CD8-positive, alpha-beta memory T cell (primary cell): Measurements from ENCODE around the gene VAMP2. TPM values are rescaled to one million over a fixed set of nuclear protein-coding genes. Genes with fewer than 3 reads are reported as not detected.

Experiments used
- CTCF ChIA-PET: fragments of 350-600 bp; sonication (Branson Sonifier 250); formaldehyde crosslinking; loops from one replicate; lab custom pipeline; 2021; ENCODE audit warnings: antibody characterized with exemption; lab: Charles Lee
- POLR2A ChIA-PET: fragments of 350-600 bp; sonication (Branson Sonifier 250); formaldehyde crosslinking; loops from one replicate; lab custom pipeline; 2021; ENCODE audit warnings: antibody characterized with exemption; lab: Charles Lee
- DNase-seq, 5 donors: peaks; one replicate each; pipeline versions ENCODE4 v3.0.0 to v3.0.0-alpha.2; 2020 to 2022; ENCODE audit warnings: mixed read lengths in 1 of 5
- H3K27ac ChIP-seq: one replicate; pipeline ENCODE4 v1.7.0; 2013; ENCODE audit warnings: low read depth, mild to moderate bottlenecking, low read length, moderate library complexity
- H3K27me3 ChIP-seq: 2 replicates; pipeline ENCODE4 v1.7.0; 2013; ENCODE audit warnings: low read length, mild to moderate bottlenecking; ENCODE audit not compliant: insufficient read depth, poor library complexity, severe bottlenecking
- H3K36me3 ChIP-seq: 2 replicates; pipeline ENCODE4 v1.7.0; 2013; ENCODE audit warnings: mild to moderate bottlenecking, low read length, moderate library complexity; ENCODE audit not compliant: insufficient read depth
- H3K4me1 ChIP-seq: 2 replicates; pipeline ENCODE4 v1.7.0; 2013; ENCODE audit warnings: mild to moderate bottlenecking, low read length, moderate library complexity; ENCODE audit not compliant: insufficient read depth
- H3K4me3 ChIP-seq: 2 replicates; pipeline ENCODE4 v1.7.0; 2013; ENCODE audit warnings: mild to moderate bottlenecking, low read length
- H3K9me3 ChIP-seq: 2 replicates; pipeline ENCODE4 v1.7.0; 2013; ENCODE audit warnings: mild to moderate bottlenecking, low read length
- H3K27ac Mint-ChIP-seq, 8 donors: one replicate each; pipeline ENCODE4 v1.8.0; 2020 to 2021; ENCODE audit warnings: mixed read lengths in 8 of 8, mild to moderate bottlenecking in 6 of 8, inconsistent platforms in 3 of 8, moderate library complexity in 3 of 8
- H3K27me3 Mint-ChIP-seq, 2 donors: one replicate each; pipeline ENCODE4 v1.8.0; 2020 to 2021; ENCODE audit warnings: mixed read lengths in 2 of 2, mild to moderate bottlenecking in 1 of 2, moderate library complexity in 1 of 2
- H3K36me3 Mint-ChIP-seq, 3 donors: one replicate each; pipeline ENCODE4 v1.8.0; 2020 to 2021; ENCODE audit warnings: mixed read lengths in 3 of 3, inconsistent platforms in 1 of 3, mild to moderate bottlenecking in 1 of 3
- H3K4me1 Mint-ChIP-seq, 3 donors: one replicate each; pipeline ENCODE4 v1.8.0; 2020 to 2021; ENCODE audit warnings: mixed read lengths in 3 of 3, inconsistent platforms in 1 of 3, mild to moderate bottlenecking in 1 of 3
- H3K4me3 Mint-ChIP-seq, 7 donors: one replicate each; pipeline ENCODE4 v1.8.0; 2020 to 2021; ENCODE audit warnings: mixed read lengths in 7 of 7, mild to moderate bottlenecking in 6 of 7, moderate library complexity in 4 of 7, inconsistent platforms in 2 of 7
- H3K9me3 Mint-ChIP-seq, 5 donors: one replicate each; pipeline ENCODE4 v1.8.0; 2020 to 2022; ENCODE audit warnings: mixed read lengths in 5 of 5, mild to moderate bottlenecking in 3 of 5, moderate library complexity in 2 of 5, inconsistent platforms in 1 of 5
- polyA plus RNA-seq: library from polyadenylated mRNA; unstranded; fragments of 300-500 nt; fragmentation: Illumina TruSeq; gene quantifications from one replicate; pipeline ENCODE4 v1.2.3, GENCODE V29; 2021
- total RNA-seq, 2 experiments: library from RNA; stranded (reverse); gene quantifications; one replicate each; pipeline ENCODE4 v1.2.3, GENCODE V29; 2021

The VAMP2 gene
- total and polyA plus RNA-seq, 3 experiments from 2014 or later = 38.3 to 98.3 (median 41.0) TPM

GRCh38 chr17:8131844-8132441 is 30.8 kb downstream of the VAMP2 start:
- no peaks in the 10 kb centered on the region for H3K9me3 ChIP-seq
- H3K4me1 ChIP-seq = peaks cover 3% of the 10 kb centered on the region
- ChIA-PET CTCF (interaction anchor here (0.6 to 2.5 kb wide), 4 partner anchors 10 to 279 kb away, joined by 3 to 10 read pairs (median 5); partner anchors contain the start of gene ALOXE3), POLR2A (interaction anchor here (0.8 kb wide), 1 partner anchor 287 kb away, joined by 3 read pairs; no protein-coding TSS in a partner anchor)
- no peak overlapping the region for H3K27ac ChIP-seq
- H3K4me3 ChIP-seq = no peak overlapping the region
- Mint-ChIP-seq H3K36me3 (no peaks in the 10 kb centered on the region), H3K27me3 (peaks cover 0 to 8% of the 10 kb centered on the region in 2 donors), H3K4me1 (peaks cover 4 to 5% (median 5%) of the 10 kb centered on the region in 3 donors), H3K9me3 (no peaks in the 10 kb centered on the region), H3K4me3 (peak overlapping the region in 2 of 7 donors; percentile 4 to 61), H3K27ac (no peak overlapping the region)
- no peaks in the 10 kb centered on the region for H3K27me3 ChIP-seq
- no peaks in the 10 kb centered on the region for H3K36me3 ChIP-seq
- no peak for DNase-seq

GRCh38 chr17:8128125-8128784 is 34.5 kb downstream of the VAMP2 start:
- no peak for DNase-seq
- no peak overlapping the region for H3K4me3 ChIP-seq
- ChIA-PET CTCF (interaction anchor here (0.9 to 2.5 kb wide), 4 partner anchors 10 to 35 kb away, joined by 3 to 17 read pairs (median 4); no protein-coding TSS in a partner anchor), POLR2A (interaction anchor here (2.3 kb wide), 1 partner anchor 10 kb away, joined by 8 read pairs; no protein-coding TSS in a partner anchor)
- Mint-ChIP-seq H3K36me3 (peaks cover 0 to 11% (median 0%) of the 10 kb centered on the region in 3 donors), H3K9me3 (peaks cover 0 to 2% (median 0%) of the 10 kb centered on the region in 5 donors), H3K4me3 (peak overlapping the region in 4 of 7 donors; percentile 20 to 69 (median 43)), H3K4me1 (peaks cover 36 to 41% (median 39%) of the 10 kb centered on the region in 3 donors), H3K27me3 (peaks cover 15 to 26% of the 10 kb centered on the region in 2 donors), H3K27ac (peak overlapping the region in 1 of 8 donors; percentile 20)
- H3K27ac ChIP-seq = no peak overlapping the region
- peaks cover 7% of the 10 kb centered on the region for H3K27me3 ChIP-seq
- no peaks in the 10 kb centered on the region for H3K9me3 ChIP-seq
- no peaks in the 10 kb centered on the region for H3K36me3 ChIP-seq
- peaks cover 28% of the 10 kb centered on the region for H3K4me1 ChIP-seq

DNA sequence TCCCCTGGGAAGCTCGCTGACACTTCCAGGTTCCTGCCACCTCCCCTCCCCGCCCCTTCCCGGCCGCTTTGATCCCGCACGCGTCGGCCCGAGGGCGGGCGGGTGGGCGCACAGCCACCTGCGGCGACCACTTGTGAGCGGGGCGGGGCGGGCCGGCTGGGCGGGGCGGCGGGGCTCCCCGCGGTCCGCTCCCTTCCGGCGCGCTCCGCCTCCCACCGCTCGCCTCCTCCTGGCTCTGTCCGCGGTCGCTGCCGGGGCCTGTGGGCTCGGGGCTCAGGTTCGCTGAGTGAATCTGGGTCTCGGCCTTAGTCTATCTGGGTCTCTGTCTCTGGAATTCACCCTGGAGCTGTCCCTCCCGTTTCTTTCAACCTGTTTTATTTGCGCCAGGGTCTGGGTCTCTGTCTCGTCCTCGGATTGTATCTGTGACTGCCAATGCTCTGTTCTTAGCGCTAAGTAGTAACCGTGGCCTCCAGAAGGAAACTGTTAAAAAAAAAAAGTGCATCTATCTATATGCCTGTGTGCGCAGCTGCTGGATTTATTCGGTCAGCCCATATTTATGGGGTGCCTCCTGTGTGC is 36.2 kb downstream of the VAMP2 start:
- Histone ChIP-seq H3K9me3 (no peaks in the 10 kb centered on the region), H3K27ac (no peak overlapping the region), H3K4me1 (peaks cover 40% of the 10 kb centered on the region), H3K4me3 (peak overlapping the region; percentile 91), H3K36me3 (no peaks in the 10 kb centered on the region), H3K27me3 (peaks cover 7% of the 10 kb centered on the region)
- Mint-ChIP-seq H3K9me3 (peaks cover 0 to 2% (median 0%) of the 10 kb centered on the region in 5 donors), H3K4me1 (peaks cover 43 to 54% (median 51%) of the 10 kb centered on the region in 3 donors), H3K27me3 (peaks cover 17 to 31% of the 10 kb centered on the region in 2 donors), H3K36me3 (peaks cover 0 to 11% (median 0%) of the 10 kb centered on the region in 3 donors), H3K27ac (peak overlapping the region; percentile 5 to 85 (median 77)), H3K4me3 (peak overlapping the region; percentile 85 to 94 (median 92))
- POLR2A ChIA-PET = interaction anchor here (1.3 to 2.3 kb wide), 3 partner anchors 11 to 95 kb away, joined by 4 to 8 read pairs (median 4); no protein-coding TSS in a partner anchor
- peak; percentile 30 to 55 (median 46) for DNase-seq
- CTCF ChIA-PET = interaction anchor here (0.7 to 2.5 kb wide), 5 partner anchors 9 to 47 kb away, joined by 3 to 17 read pairs (median 3); partner anchors contain the start of gene ALOXE3

- H3K4me1 Mint-ChIP-seq = peaks cover 44 to 57% (median 53%) of the 10 kb centered on the region in 3 donors
- peak overlapping the region; percentile 24 for H3K27ac ChIP-seq
- peaks cover 0 to 2% (median 0%) of the 10 kb centered on the region in 5 donors for H3K9me3 Mint-ChIP-seq
- peaks cover 43% of the 10 kb centered on the region for H3K4me1 ChIP-seq
- peak overlapping the region; percentile 91 for H3K4me3 ChIP-seq
- POLR2A ChIA-PET = interaction anchor here (1.3 to 2.3 kb wide), 3 partner anchors 12 to 96 kb away, joined by 4 to 8 read pairs (median 4); no protein-coding TSS in a partner anchor
- H3K27ac Mint-ChIP-seq = peak overlapping the region; percentile 16 to 91 (median 72)
- CTCF ChIA-PET = interaction anchor here (1.8 to 2.5 kb wide), 2 partner anchors 12 to 33 kb away, joined by 4 to 17 read pairs; no protein-coding TSS in a partner anchor
- no peaks in the 10 kb centered on the region for H3K9me3 ChIP-seq
- H3K36me3 Mint-ChIP-seq = peaks cover 0 to 11% (median 0%) of the 10 kb centered on the region in 3 donors
- peak in 2 of 5 donors; percentile 22 to 33 for DNase-seq
- H3K27me3 Mint-ChIP-seq = peaks cover 19 to 32% of the 10 kb centered on the region in 2 donors
- H3K27me3 ChIP-seq = peaks cover 7% of the 10 kb centered on the region
- H3K36me3 ChIP-seq = no peaks in the 10 kb centered on the region
- peak overlapping the region; percentile 84 to 94 (median 90) for H3K4me3 Mint-ChIP-seq
These were observed 36.7 kb downstream of the VAMP2 start for GRCh38 chr17:8125947-8126490.

- peak; percentile 76 to 89 (median 82) for DNase-seq
- H3K4me3 ChIP-seq = peak overlapping the region; percentile 91
- peaks cover 49% of the 10 kb centered on the region for H3K4me1 ChIP-seq
- Mint-ChIP-seq H3K36me3 (peaks cover 0 to 14% (median 0%) of the 10 kb centered on the region in 3 donors), H3K4me1 (peaks cover 51 to 63% (median 59%) of the 10 kb centered on the region in 3 donors), H3K9me3 (peaks cover 0 to 5% (median 2%) of the 10 kb centered on the region in 5 donors), H3K4me3 (peak overlapping the region; percentile 84 to 94 (median 90)), H3K27ac (peak overlapping the region; percentile 16 to 93 (median 70)), H3K27me3 (peaks cover 23 to 39% of the 10 kb centered on the region in 2 donors)
- H3K36me3 ChIP-seq = no peaks in the 10 kb centered on the region
- H3K27me3 ChIP-seq = peaks cover 7% of the 10 kb centered on the region
- peak overlapping the region; percentile 24 for H3K27ac ChIP-seq
- ChIA-PET POLR2A (interaction anchor here (1.1 to 1.6 kb wide), 4 partner anchors 31 to 123 kb away, joined by 3 to 7 read pairs (median 4); partner anchors contain the start of gene CTC1), CTCF (interaction anchor here (1.2 to 2.7 kb wide), 6 partner anchors 11 to 123 kb away, joined by 4 to 19 read pairs (median 6); partner anchors contain the start of gene CTC1)
- no peaks in the 10 kb centered on the region for H3K9me3 ChIP-seq
These were observed 37.4 kb downstream of the VAMP2 start for GRCh38 chr17:8125154-8125946.

GRCh38 chr17:8124350-8125153 is 38.2 kb downstream of the VAMP2 start:
- H3K4me1 Mint-ChIP-seq = peaks cover 59 to 71% (median 67%) of the 10 kb centered on the region in 3 donors
- H3K9me3 Mint-ChIP-seq = peaks cover 0 to 11% (median 2%) of the 10 kb centered on the region in 5 donors
- Histone ChIP-seq H3K4me1 (peaks cover 57% of the 10 kb centered on the region), H3K4me3 (peak overlapping the region; percentile 91), H3K36me3 (no peaks in the 10 kb centered on the region), H3K27ac (no peak overlapping the region), H3K9me3 (no peaks in the 10 kb centered on the region), H3K27me3 (peaks cover 7% of the 10 kb centered on the region)
- ChIA-PET CTCF (interaction anchor here (0.6 to 2.7 kb wide), 11 partner anchors 10 to 123 kb away, joined by 3 to 19 read pairs (median 4); partner anchors contain the start of gene CTC1), POLR2A (interaction anchor here (1.1 to 1.4 kb wide), 5 partner anchors 16 to 124 kb away, joined by 3 to 7 read pairs (median 3); partner anchors contain the start of gene CTC1)
- H3K27ac Mint-ChIP-seq = peak overlapping the region; percentile 29 to 86 (median 72)
- peaks cover 25 to 46% of the 10 kb centered on the region in 2 donors for H3K27me3 Mint-ChIP-seq
- peak in 2 of 5 donors; percentile 7 to 15 for DNase-seq
- H3K4me3 Mint-ChIP-seq = peak overlapping the region; percentile 84 to 94 (median 90)
- H3K36me3 Mint-ChIP-seq = peaks cover 0 to 16% (median 0%) of the 10 kb centered on the region in 3 donors
